Uterus (tissue), 4 donors: Measurements from ENCODE around the gene MICAL3. TPM values are rescaled to one million over a fixed set of nuclear protein-coding genes. Genes with fewer than 3 reads are reported as not detected.

ENCODE experiments used
- DNase-seq, 2 donors: peaks; one replicate each; pipeline ENCODE4 v3.0.0-alpha.2; 2019 to 2020
- H3K27ac ChIP-seq, 2 donors: fragments of 200-600 bp; sonication (generic); 1 replicate in 1 of 2; 2 replicates in 1 of 2; pipeline ENCODE4 v1.5.1; 2016 to 2018
- H3K27me3 ChIP-seq, 2 donors: fragments of 200-600 bp; sonication (generic); one replicate each; pipeline ENCODE4 v1.5.1; 2018 to 2019; ENCODE audit warnings: control low read depth in 1 of 2
- H3K36me3 ChIP-seq, 2 donors: fragments of 200-600 bp; sonication (generic); one replicate each; pipeline ENCODE4 v1.5.1; 2019; ENCODE audit warnings: control low read depth in 1 of 2
- H3K4me1 ChIP-seq, 2 donors: fragments of 200-600 bp; sonication (generic); one replicate each; pipeline ENCODE4 v1.5.1; 2018 to 2019; ENCODE audit warnings: control low read depth in 1 of 2
- H3K4me3 ChIP-seq, 2 donors: fragments of 200-600 bp; sonication (generic); 1 replicate in 1 of 2; 2 replicates in 1 of 2; pipeline ENCODE4 v1.5.1; 2018 to 2019; ENCODE audit warnings: mild to moderate bottlenecking in 1 of 2
- H3K9me3 ChIP-seq, 2 donors: fragments of 200-600 bp; sonication (generic); one replicate each; pipeline ENCODE4 v1.5.1; 2019; ENCODE audit warnings: control low read depth in 1 of 2
- CTCF ChIP-seq, 4 experiments: fragments of 200-600 bp in 2 of 4; fragments of 450-650 bp in 2 of 4; sonication (generic) in 2 of 4; IDR thresholded peaks; one replicate each; pipeline ENCODE4 v1.5.1; 2016 to 2019; ENCODE audit warnings: antibody characterized with exemption in 4 of 4, mild to moderate bottlenecking in 2 of 4, moderate library complexity in 1 of 4
- POLR2A ChIP-seq, 2 donors: fragments of 450-650 bp; IDR thresholded peaks; one replicate each; pipeline ENCODE4 v1.6.1; 2016; ENCODE audit warnings: antibody characterized with exemption in 2 of 2, mild to moderate bottlenecking in 1 of 2, moderate library complexity in 1 of 2
- intact Hi-C: fragments of 100-400 bp; cut with DNase I; formaldehyde crosslinking; loops from one replicate; pipeline ENCODE4 v1.15.1; 2023; ENCODE audit warnings: low total_unique reads
- total RNA-seq, 4 donors: library from RNA; depleted of rRNA in 3 of 4; stranded (reverse); fragments of >200 nt in 3 of 4; gene quantifications; one replicate each; pipeline versions ENCODE4 v1.1.0 to v1.2.4, GENCODE V29; 2014 to 2023
- donor health status: DM: yes; HTN: yes; CAD: no.

MICAL3 gene
- total RNA-seq, 4 donors from 2014 or later, result 13.5 to 167 (median 47.2) TPM

GRCh38 chr22:17865183-17866055 is 158.9 kb downstream of the MICAL3 start:
- no peak overlapping the region for H3K27ac ChIP-seq
- H3K4me1 ChIP-seq, result no peaks in the 10 kb centered on the region
- intact Hi-C loops, result no loop called here
- no peak overlapping the region for H3K4me3 ChIP-seq
- no peak for DNase-seq
- H3K27me3 ChIP-seq, result no peaks in the 10 kb centered on the region
- no peaks in the 10 kb centered on the region for H3K36me3 ChIP-seq
- H3K9me3 ChIP-seq, result no peaks in the 10 kb centered on the region
- TF ChIP-seq CTCF (IDR thresholded peaks at IDR 0.05) (no peak), POLR2A (IDR thresholded peaks at IDR 0.05) (no peak)

- no peak overlapping the region for H3K27ac ChIP-seq
- no peaks in the 10 kb centered on the region for H3K36me3 ChIP-seq
- intact Hi-C loops, result no loop called here
- no peaks in the 10 kb centered on the region for H3K9me3 ChIP-seq
- H3K4me3 ChIP-seq, result no peak overlapping the region
- no peaks in the 10 kb centered on the region for H3K4me1 ChIP-seq
- H3K27me3 ChIP-seq, result no peaks in the 10 kb centered on the region
- DNase-seq, result no peak
- TF ChIP-seq CTCF (IDR thresholded peaks at IDR 0.05), result no peak
- TF ChIP-seq POLR2A (IDR thresholded peaks at IDR 0.05), result no peak
Observed at GRCh38 chr22:17864398-17865182, 159.8 kb downstream of the MICAL3 start.

GRCh38 chr22:17862646-17863181 is 161.6 kb downstream of the MICAL3 start:
- intact Hi-C loops, result no loop called here
- no peak overlapping the region for H3K4me3 ChIP-seq
- H3K9me3 ChIP-seq, result no peaks in the 10 kb centered on the region
- no peak overlapping the region for H3K27ac ChIP-seq
- no peaks in the 10 kb centered on the region for H3K4me1 ChIP-seq
- no peak for DNase-seq
- H3K27me3 ChIP-seq, result no peaks in the 10 kb centered on the region
- H3K36me3 ChIP-seq, result no peaks in the 10 kb centered on the region
- TF ChIP-seq CTCF (IDR thresholded peaks at IDR 0.05), result no peak
- no peak for TF ChIP-seq POLR2A (IDR thresholded peaks at IDR 0.05)

- H3K27ac ChIP-seq, result no peak overlapping the region
- H3K4me1 ChIP-seq, result no peaks in the 10 kb centered on the region
Observed at GRCh38 chr22:17861909-17862308, 162.5 kb downstream of the MICAL3 start.

More at GRCh38 chr22:17861909-17862308, 162.5 kb downstream of the MICAL3 start:
- TF ChIP-seq CTCF (IDR thresholded peaks at IDR 0.05) (no peak), POLR2A (IDR thresholded peaks at IDR 0.05) (no peak)
- DNase-seq, result no peak
- intact Hi-C loops, result no loop called here
- Histone ChIP-seq H3K4me3 (no peak overlapping the region), H3K9me3 (no peaks in the 10 kb centered on the region), H3K27me3 (no peaks in the 10 kb centered on the region), H3K36me3 (no peaks in the 10 kb centered on the region)
